Renal cortical epithelial cell (primary cell): ENCODE results near the gene ZNF652. TPM values are rescaled to one million over a fixed set of nuclear protein-coding genes. Genes with fewer than 3 reads are reported as not detected.

ENCODE experiments used
- DNase-seq: peaks from one replicate; pipeline ENCODE4 v3.0.0-alpha.2; 2011; ENCODE audit warnings: low read depth
- total RNA-seq: library from RNA; depleted of rRNA; stranded (reverse); fragments of >200 nt; gene quantifications from 2 replicates; pipeline ENCODE4 v1.2.3, GENCODE V29; 2014

ZNF652 gene
- total RNA-seq, result 11.5 and 28.4 TPM in 2 replicates

GRCh38 chr17:49361902-49362722, at the start of gene ZNF652:
Gene ZNF652 (minus strand): TSS chr17:49362250. CDS start chr17:49317725, 44,525 bp downstream.
- peak; percentile 71 for DNase-seq

GRCh38 chr17:49409066-49409465, 47.0 kb upstream of the ZNF652 start:
- no peak for DNase-seq

GRCh38 chr17:49407981-49408501, 46.0 kb upstream of the ZNF652 start:
- DNase-seq, result peak; percentile 54

- DNase-seq, result no peak
Observed at GRCh38 chr17:49407086-49407485, 45.0 kb upstream of the ZNF652 start.

- DNase-seq, result no peak
Observed at GRCh38 chr17:49406421-49407061, 44.5 kb upstream of the ZNF652 start.

GRCh38 chr17:49404906-49405305, 42.9 kb upstream of the ZNF652 start:
- no peak for DNase-seq

- DNase-seq, result no peak
Observed at GRCh38 chr17:49404361-49404760, 42.3 kb upstream of the ZNF652 start.

- DNase-seq, result no peak
Observed at GRCh38 chr17:49403514-49404289, 41.7 kb upstream of the ZNF652 start.

- DNase-seq, result no peak
Observed at GRCh38 chr17:49402706-49403105, 40.7 kb upstream of the ZNF652 start.

GRCh38 chr17:49401971-49402611, 40.0 kb upstream of the ZNF652 start:
- DNase-seq, result no peak

GRCh38 chr17:49399995-49400394, 37.9 kb upstream of the ZNF652 start:
- DNase-seq, result no peak

- DNase-seq, result no peak
Observed at GRCh38 chr17:49397586-49397985, 35.5 kb upstream of the ZNF652 start.

GRCh38 chr17:49393491-49394255, 31.6 kb upstream of the ZNF652 start:
- DNase-seq, result no peak

- DNase-seq, result peak; percentile 48
Observed at GRCh38 chr17:49390548-49391324, 28.7 kb upstream of the ZNF652 start.

- peak; percentile 87 for DNase-seq
Observed at GRCh38 chr17:49389514-49390347, 27.7 kb upstream of the ZNF652 start.

GRCh38 chr17:49388692-49389513, 26.9 kb upstream of the ZNF652 start:
- DNase-seq, result peak; percentile 21

- no peak for DNase-seq
Observed at GRCh38 chr17:49388290-49388640, 26.2 kb upstream of the ZNF652 start.

GRCh38 chr17:49387498-49388289, 25.6 kb upstream of the ZNF652 start:
- no peak for DNase-seq
